GM12878 (cell line): Measurements from ENCODE around the gene ZNF692.

Source experiments
- BHLHE40 ChIP-seq, 2 experiments: fragments of 450-650 bp in 1 of 2; IDR thresholded peaks; 2 replicates each; pipeline ENCODE4 v1.6.1; 2011 to 2017; ENCODE audit warnings: low read depth in 2 of 2, borderline replicate concordance in 1 of 2, improper control_type of control experiment in 1 of 2, low read length in 1 of 2, mild to moderate bottlenecking in 1 of 2
- CREM ChIP-seq: IDR thresholded peaks from 2 replicates; pipeline ENCODE4 v1.6.1; 2014; ENCODE audit warnings: antibody characterized with exemption, low read depth
- FOS ChIP-seq: IDR thresholded peaks from 3 replicates; pipeline ENCODE4 v1.6.1; 2011; ENCODE audit warnings: borderline replicate concordance; ENCODE audit not compliant: insufficient read length; ENCODE audit errors: extremely low read depth
- MYC ChIP-seq: IDR thresholded peaks from 2 replicates; pipeline ENCODE4 v1.6.1; 2011; ENCODE audit warnings: mild to moderate bottlenecking, low read length, moderate library complexity, inconsistent platforms; ENCODE audit not compliant: insufficient read depth, insufficient replicate concordance, insufficient read length, severe bottlenecking
- RELA ChIP-seq: fragments of 450-650 bp; IDR thresholded peaks from 2 replicates; pipeline ENCODE4 v1.8.0; 2014; ENCODE audit warnings: borderline replicate concordance; ENCODE audit not compliant: partially characterized antibody
- SMC3 ChIP-seq: IDR thresholded peaks from 2 replicates; pipeline ENCODE4 v1.6.1; 2011; ENCODE audit warnings: low read length, improper control_type of control experiment, borderline replicate concordance
- SP1 ChIP-seq: IDR thresholded peaks from one replicate; pipeline ENCODE4 v1.6.1; 2011; ENCODE audit warnings: low read depth, low read length
- SREBF2 ChIP-seq: IDR thresholded peaks from 2 replicates; pipeline ENCODE4 v1.6.1; 2012; ENCODE audit warnings: mild to moderate bottlenecking, low read length
- TAF1 ChIP-seq: IDR thresholded peaks from 2 replicates; pipeline ENCODE4 v1.6.1; 2011; ENCODE audit warnings: mild to moderate bottlenecking, low read depth, low read length, borderline replicate concordance
- YY1 ChIP-seq: IDR thresholded peaks from 2 replicates; pipeline ENCODE4 v1.6.1; 2011; ENCODE audit warnings: low read depth, mild to moderate bottlenecking, low read length
- ZNF274 ChIP-seq: IDR thresholded peaks from one replicate; pipeline ENCODE4 v1.8.0; 2011; ENCODE audit not compliant: insufficient read length, insufficient read depth
- TF ChIP-seq, protein P1 (sequence below), 3 experiments: IDR thresholded peaks in 2 of 3; conservative IDR thresholded peaks in 1 of 3; 2 replicates each; pipeline ENCODE4 v1.5.1; 2011; ENCODE audit warnings: low read depth in 3 of 3, low read length in 3 of 3, mild to moderate bottlenecking in 3 of 3, control low read depth in 2 of 3, moderate library complexity in 2 of 3, inconsistent platforms in 1 of 3, mixed read lengths in 1 of 3; ENCODE audit not compliant: control insufficient read depth in 2 of 3, insufficient read depth in 1 of 3; ENCODE audit errors: extremely low read depth in 1 of 3
- TF ChIP-seq, protein P2 (sequence below): IDR thresholded peaks from 2 replicates; pipeline ENCODE4 v1.6.1; 2012; ENCODE audit warnings: low read depth, low read length, improper control_type of control experiment
- TF ChIP-seq, protein P3 (sequence below): IDR thresholded peaks from 2 replicates; pipeline ENCODE4 v1.6.1; 2011; ENCODE audit warnings: mild to moderate bottlenecking, low read depth, low read length, moderate library complexity; ENCODE audit not compliant: insufficient replicate concordance

DNA sequence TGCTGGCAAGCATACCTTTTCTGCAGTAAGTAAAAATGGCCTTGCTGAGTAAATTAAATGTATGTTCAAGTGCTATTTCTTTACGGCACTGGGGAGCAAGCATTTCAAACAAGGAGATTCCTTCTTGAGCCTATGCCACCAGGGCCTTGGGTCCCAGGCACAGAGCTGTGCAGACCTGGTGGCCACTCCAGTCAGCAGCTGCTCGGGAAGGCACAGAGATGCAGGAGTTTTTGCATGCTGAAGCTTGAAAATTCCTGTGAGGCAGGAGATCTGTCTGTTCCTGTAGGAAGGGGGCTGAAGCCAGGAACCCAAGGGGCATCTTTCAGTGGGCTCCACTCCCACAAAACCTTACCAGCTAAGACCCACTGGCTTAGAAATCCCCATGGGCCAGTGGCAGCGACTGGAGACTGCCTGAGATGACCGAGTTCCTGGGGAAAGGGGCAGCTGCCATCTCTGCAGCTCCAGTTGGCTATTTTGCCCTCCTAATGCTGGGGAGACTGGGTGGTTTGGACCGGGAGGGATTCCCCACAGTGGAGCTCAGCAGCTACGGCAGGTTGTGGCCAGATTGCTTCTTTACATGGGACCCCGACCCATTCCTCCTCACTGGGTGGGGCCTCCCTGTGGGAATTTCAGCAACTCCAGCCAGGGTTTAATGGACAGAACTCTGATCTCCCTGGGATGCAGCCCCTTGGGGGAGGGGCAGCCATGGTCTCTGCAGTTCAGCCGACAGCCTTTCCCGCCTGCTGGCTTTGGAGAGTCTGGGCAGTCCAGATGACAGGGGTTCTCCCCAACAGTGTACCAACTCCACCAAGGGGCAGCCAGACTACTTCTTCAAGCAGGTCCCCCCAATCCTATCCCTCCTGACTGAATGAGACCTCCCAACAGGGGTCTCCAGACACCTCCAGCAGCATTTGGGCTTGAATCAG is 38.8 kb upstream of the ZNF692 start:
- no peak for TF ChIP-seq SMC3
- TF ChIP-seq, protein P1, sequence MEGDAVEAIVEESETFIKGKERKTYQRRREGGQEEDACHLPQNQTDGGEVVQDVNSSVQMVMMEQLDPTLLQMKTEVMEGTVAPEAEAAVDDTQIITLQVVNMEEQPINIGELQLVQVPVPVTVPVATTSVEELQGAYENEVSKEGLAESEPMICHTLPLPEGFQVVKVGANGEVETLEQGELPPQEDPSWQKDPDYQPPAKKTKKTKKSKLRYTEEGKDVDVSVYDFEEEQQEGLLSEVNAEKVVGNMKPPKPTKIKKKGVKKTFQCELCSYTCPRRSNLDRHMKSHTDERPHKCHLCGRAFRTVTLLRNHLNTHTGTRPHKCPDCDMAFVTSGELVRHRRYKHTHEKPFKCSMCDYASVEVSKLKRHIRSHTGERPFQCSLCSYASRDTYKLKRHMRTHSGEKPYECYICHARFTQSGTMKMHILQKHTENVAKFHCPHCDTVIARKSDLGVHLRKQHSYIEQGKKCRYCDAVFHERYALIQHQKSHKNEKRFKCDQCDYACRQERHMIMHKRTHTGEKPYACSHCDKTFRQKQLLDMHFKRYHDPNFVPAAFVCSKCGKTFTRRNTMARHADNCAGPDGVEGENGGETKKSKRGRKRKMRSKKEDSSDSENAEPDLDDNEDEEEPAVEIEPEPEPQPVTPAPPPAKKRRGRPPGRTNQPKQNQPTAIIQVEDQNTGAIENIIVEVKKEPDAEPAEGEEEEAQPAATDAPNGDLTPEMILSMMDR (IDR thresholded peaks at IDR 0.05 in 2 of 3, conservative IDR thresholded peaks at IDR 0.05 in 1 of 3; ENCODE audit: control insufficient read depth in 2 of 3, extremely low read depth in 1 of 3, insufficient read depth in 1 of 3, low read depth in 3 of 3, low read length in 3 of 3), result no peak
- TF ChIP-seq BHLHE40 (IDR thresholded peaks at IDR 0.05; ENCODE audit: borderline replicate concordance in 1 of 2, low read depth in 2 of 2, low read length in 1 of 2), result no peak
- no peak for TF ChIP-seq SREBF2
- no peak for TF ChIP-seq TAF1
- TF ChIP-seq FOS, result no peak
- no peak for TF ChIP-seq SP1
- no peak for TF ChIP-seq CREM
- TF ChIP-seq, protein P2, sequence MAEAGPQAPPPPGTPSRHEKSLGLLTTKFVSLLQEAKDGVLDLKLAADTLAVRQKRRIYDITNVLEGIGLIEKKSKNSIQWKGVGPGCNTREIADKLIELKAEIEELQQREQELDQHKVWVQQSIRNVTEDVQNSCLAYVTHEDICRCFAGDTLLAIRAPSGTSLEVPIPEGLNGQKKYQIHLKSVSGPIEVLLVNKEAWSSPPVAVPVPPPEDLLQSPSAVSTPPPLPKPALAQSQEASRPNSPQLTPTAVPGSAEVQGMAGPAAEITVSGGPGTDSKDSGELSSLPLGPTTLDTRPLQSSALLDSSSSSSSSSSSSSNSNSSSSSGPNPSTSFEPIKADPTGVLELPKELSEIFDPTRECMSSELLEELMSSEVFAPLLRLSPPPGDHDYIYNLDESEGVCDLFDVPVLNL, result no peak
- TF ChIP-seq ZNF274, result no peak
- TF ChIP-seq RELA, result no peak
- TF ChIP-seq MYC, result no peak
- no peak for TF ChIP-seq YY1
- TF ChIP-seq, protein P3, sequence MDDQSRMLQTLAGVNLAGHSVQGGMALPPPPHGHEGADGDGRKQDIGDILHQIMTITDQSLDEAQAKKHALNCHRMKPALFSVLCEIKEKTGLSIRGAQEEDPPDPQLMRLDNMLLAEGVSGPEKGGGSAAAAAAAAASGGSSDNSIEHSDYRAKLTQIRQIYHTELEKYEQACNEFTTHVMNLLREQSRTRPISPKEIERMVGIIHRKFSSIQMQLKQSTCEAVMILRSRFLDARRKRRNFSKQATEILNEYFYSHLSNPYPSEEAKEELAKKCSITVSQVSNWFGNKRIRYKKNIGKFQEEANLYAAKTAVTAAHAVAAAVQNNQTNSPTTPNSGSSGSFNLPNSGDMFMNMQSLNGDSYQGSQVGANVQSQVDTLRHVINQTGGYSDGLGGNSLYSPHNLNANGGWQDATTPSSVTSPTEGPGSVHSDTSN, result no peak
